IPS-NIHi7 (cell line): ENCODE data around the gene PCDHB13.

Source experiments
- DNase-seq: peaks from one replicate; pipeline ENCODE4 v3.0.0; 2012; ENCODE audit warnings: mixed read lengths; ENCODE audit errors: extremely low spot score

PCDHB13 gene

GRCh38 chr5:141261238-141261546 is 47.5 kb downstream of the PCDHB13 start:
- no peak for DNase-seq
